T1000 (cell line): Measurements from ENCODE around the gene KRT78.

Experiments used
- DNase-seq: peaks from one replicate; lab custom pipeline; 2025; ENCODE audit warnings: mixed read lengths; lab: John Stamatoyannopoulos, UW

The KRT78 gene

GRCh38 chr12:52825961-52826360, 22.8 kb downstream of the KRT78 start:
- no peak for DNase-seq

GRCh38 chr12:52824741-52825410, 23.9 kb downstream of the KRT78 start:
- DNase-seq, result no peak

- DNase-seq, result no peak
Measured at GRCh38 chr12:52823761-52824450, 24.9 kb downstream of the KRT78 start.

GRCh38 chr12:52822771-52823510, 25.9 kb downstream of the KRT78 start:
- no peak for DNase-seq

- no peak for DNase-seq
Measured at GRCh38 chr12:52821826-52822660, 26.8 kb downstream of the KRT78 start.

- DNase-seq, result no peak
Measured at GRCh38 chr12:52821071-52821730, 27.6 kb downstream of the KRT78 start.

GRCh38 chr12:52820521-52820920, 28.3 kb downstream of the KRT78 start:
- DNase-seq, result no peak

- DNase-seq, result no peak
Measured at GRCh38 chr12:52819731-52820510, 28.9 kb downstream of the KRT78 start.

GRCh38 chr12:52818887-52819420, 29.8 kb downstream of the KRT78 start:
- DNase-seq, result no peak

- no peak for DNase-seq
Measured at GRCh38 chr12:52818388-52818787, 30.4 kb downstream of the KRT78 start.

- DNase-seq, result no peak
Measured at GRCh38 chr12:52817699-52818238, 31.0 kb downstream of the KRT78 start.

GRCh38 chr12:52817003-52817698, 31.6 kb downstream of the KRT78 start:
- DNase-seq, result no peak

- DNase-seq, result no peak
Measured at GRCh38 chr12:52815676-52816588, 32.9 kb downstream of the KRT78 start.

- no peak for DNase-seq
Measured at GRCh38 chr12:52815161-52815560, 33.6 kb downstream of the KRT78 start.

- no peak for DNase-seq
Measured at GRCh38 chr12:52814710-52815155, 34.1 kb downstream of the KRT78 start.

- no peak for DNase-seq
Measured at GRCh38 chr12:52813885-52814709, 34.7 kb downstream of the KRT78 start, which contains the start of gene KRT4. Gene KRT4 (minus strand): TSS chr12:52814116. CDS start chr12:52814058, 58 bp downstream.

- DNase-seq, result no peak
Measured at GRCh38 chr12:52813203-52813819, 35.5 kb downstream of the KRT78 start.
